HepG2 (cell line): ENCODE results near the gene CAMK1D.

ENCODE experiments used
- ESRRA ChIP-seq: sonication (generic); formaldehyde crosslinking; IDR thresholded peaks from 2 replicates; pipeline ENCODE4 v1.5.1; 2020; ENCODE audit warnings: mild to moderate bottlenecking, low read depth, missing genetic modification reagents
- POLR2AphosphoS5 ChIP-seq: IDR thresholded peaks from 2 replicates; pipeline ENCODE4 v1.6.1; 2012; ENCODE audit warnings: low read depth, low read length
- RFX1 ChIP-seq: fragments of 450-650 bp; IDR thresholded peaks from 2 replicates; pipeline ENCODE4 v1.6.1; 2017
- SNRNP70 ChIP-seq: fragments of 200-400 bp; formaldehyde crosslinking; IDR thresholded peaks from 2 replicates; pipeline ENCODE4 v1.6.1; 2017; ENCODE audit warnings: mild to moderate bottlenecking, low read depth, low read length, moderate library complexity
- ZNF431 ChIP-seq: sonication (generic); formaldehyde crosslinking; IDR thresholded peaks from 2 replicates; pipeline ENCODE4 v1.9.0; 2022; ENCODE audit warnings: missing genetic modification reagents, low read depth, mild to moderate bottlenecking, borderline replicate concordance
- ZZZ3 ChIP-seq: sonication (generic); formaldehyde crosslinking; IDR thresholded peaks from 2 replicates; pipeline ENCODE4 v1.4.0; 2020; ENCODE audit warnings: missing genetic modification reagents, mild to moderate bottlenecking, borderline replicate concordance
- TF ChIP-seq, protein P1 (sequence below): sonication (generic); formaldehyde crosslinking; IDR thresholded peaks from 2 replicates; pipeline ENCODE4 v1.5.0; 2020; ENCODE audit warnings: mild to moderate bottlenecking, missing genetic modification reagents, moderate library complexity
- TF ChIP-seq, protein P2 (sequence below): sonication (generic); formaldehyde crosslinking; IDR thresholded peaks from 2 replicates; pipeline ENCODE4 v1.4.0; 2020; ENCODE audit warnings: missing genetic modification reagents, borderline replicate concordance
- TF ChIP-seq, protein P3 (sequence below): sonication (generic); formaldehyde crosslinking; IDR thresholded peaks from 2 replicates; pipeline ENCODE4 v1.9.0; 2021; ENCODE audit warnings: missing genetic modification reagents, borderline replicate concordance
- TF ChIP-seq, protein P4 (sequence below): sonication (generic); formaldehyde crosslinking; IDR thresholded peaks from 2 replicates; pipeline ENCODE4 v1.4.0; 2020; ENCODE audit warnings: missing genetic modification reagents

DNA sequence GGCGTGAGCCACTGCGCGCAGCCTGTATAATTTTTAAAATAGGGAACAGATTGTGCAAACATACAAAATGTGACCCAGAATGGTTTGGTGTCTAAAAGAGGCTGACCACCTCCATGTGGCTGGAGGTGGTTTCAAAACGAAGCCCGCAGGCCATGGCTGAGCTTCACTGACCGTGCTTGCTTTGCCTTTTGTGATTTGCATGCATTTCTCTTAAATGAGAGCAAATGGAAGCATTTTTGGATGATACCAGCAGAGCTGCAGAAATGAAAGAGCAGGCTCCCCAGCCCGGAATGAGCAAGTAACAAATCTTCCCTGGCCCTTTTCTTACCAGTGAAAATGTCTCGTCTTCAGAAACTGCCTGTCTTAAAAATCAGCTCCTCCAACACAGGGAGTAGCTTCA lies 239.9 kb downstream of the CAMK1D start:
- TF ChIP-seq, protein P1, sequence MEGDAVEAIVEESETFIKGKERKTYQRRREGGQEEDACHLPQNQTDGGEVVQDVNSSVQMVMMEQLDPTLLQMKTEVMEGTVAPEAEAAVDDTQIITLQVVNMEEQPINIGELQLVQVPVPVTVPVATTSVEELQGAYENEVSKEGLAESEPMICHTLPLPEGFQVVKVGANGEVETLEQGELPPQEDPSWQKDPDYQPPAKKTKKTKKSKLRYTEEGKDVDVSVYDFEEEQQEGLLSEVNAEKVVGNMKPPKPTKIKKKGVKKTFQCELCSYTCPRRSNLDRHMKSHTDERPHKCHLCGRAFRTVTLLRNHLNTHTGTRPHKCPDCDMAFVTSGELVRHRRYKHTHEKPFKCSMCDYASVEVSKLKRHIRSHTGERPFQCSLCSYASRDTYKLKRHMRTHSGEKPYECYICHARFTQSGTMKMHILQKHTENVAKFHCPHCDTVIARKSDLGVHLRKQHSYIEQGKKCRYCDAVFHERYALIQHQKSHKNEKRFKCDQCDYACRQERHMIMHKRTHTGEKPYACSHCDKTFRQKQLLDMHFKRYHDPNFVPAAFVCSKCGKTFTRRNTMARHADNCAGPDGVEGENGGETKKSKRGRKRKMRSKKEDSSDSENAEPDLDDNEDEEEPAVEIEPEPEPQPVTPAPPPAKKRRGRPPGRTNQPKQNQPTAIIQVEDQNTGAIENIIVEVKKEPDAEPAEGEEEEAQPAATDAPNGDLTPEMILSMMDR, result no peak
- TF ChIP-seq, protein P2, sequence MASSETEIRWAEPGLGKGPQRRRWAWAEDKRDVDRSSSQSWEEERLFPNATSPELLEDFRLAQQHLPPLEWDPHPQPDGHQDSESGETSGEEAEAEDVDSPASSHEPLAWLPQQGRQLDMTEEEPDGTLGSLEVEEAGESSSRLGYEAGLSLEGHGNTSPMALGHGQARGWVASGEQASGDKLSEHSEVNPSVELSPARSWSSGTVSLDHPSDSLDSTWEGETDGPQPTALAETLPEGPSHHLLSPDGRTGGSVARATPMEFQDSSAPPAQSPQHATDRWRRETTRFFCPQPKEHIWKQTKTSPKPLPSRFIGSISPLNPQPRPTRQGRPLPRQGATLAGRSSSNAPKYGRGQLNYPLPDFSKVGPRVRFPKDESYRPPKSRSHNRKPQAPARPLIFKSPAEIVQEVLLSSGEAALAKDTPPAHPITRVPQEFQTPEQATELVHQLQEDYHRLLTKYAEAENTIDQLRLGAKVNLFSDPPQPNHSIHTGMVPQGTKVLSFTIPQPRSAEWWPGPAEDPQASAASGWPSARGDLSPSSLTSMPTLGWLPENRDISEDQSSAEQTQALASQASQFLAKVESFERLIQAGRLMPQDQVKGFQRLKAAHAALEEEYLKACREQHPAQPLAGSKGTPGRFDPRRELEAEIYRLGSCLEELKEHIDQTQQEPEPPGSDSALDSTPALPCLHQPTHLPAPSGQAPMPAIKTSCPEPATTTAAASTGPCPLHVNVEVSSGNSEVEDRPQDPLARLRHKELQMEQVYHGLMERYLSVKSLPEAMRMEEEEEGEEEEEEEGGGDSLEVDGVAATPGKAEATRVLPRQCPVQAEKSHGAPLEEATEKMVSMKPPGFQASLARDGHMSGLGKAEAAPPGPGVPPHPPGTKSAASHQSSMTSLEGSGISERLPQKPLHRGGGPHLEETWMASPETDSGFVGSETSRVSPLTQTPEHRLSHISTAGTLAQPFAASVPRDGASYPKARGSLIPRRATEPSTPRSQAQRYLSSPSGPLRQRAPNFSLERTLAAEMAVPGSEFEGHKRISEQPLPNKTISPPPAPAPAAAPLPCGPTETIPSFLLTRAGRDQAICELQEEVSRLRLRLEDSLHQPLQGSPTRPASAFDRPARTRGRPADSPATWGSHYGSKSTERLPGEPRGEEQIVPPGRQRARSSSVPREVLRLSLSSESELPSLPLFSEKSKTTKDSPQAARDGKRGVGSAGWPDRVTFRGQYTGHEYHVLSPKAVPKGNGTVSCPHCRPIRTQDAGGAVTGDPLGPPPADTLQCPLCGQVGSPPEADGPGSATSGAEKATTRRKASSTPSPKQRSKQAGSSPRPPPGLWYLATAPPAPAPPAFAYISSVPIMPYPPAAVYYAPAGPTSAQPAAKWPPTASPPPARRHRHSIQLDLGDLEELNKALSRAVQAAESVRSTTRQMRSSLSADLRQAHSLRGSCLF, result no peak
- no peak for TF ChIP-seq POLR2AphosphoS5
- TF ChIP-seq SNRNP70, result no peak
- TF ChIP-seq ESRRA (CRISPR knock-in tag), result no peak
- no peak for TF ChIP-seq ZNF431 (CRISPR knock-in tag)
- TF ChIP-seq RFX1, result no peak
- TF ChIP-seq, protein P3, sequence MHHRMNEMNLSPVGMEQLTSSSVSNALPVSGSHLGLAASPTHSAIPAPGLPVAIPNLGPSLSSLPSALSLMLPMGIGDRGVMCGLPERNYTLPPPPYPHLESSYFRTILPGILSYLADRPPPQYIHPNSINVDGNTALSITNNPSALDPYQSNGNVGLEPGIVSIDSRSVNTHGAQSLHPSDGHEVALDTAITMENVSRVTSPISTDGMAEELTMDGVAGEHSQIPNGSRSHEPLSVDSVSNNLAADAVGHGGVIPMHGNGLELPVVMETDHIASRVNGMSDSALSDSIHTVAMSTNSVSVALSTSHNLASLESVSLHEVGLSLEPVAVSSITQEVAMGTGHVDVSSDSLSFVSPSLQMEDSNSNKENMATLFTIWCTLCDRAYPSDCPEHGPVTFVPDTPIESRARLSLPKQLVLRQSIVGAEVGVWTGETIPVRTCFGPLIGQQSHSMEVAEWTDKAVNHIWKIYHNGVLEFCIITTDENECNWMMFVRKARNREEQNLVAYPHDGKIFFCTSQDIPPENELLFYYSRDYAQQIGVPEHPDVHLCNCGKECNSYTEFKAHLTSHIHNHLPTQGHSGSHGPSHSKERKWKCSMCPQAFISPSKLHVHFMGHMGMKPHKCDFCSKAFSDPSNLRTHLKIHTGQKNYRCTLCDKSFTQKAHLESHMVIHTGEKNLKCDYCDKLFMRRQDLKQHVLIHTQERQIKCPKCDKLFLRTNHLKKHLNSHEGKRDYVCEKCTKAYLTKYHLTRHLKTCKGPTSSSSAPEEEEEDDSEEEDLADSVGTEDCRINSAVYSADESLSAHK, result no peak
- no peak for TF ChIP-seq ZZZ3
- TF ChIP-seq, protein P4, sequence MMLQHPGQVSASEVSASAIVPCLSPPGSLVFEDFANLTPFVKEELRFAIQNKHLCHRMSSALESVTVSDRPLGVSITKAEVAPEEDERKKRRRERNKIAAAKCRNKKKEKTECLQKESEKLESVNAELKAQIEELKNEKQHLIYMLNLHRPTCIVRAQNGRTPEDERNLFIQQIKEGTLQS (CRISPR knock-in tag), result no peak
